ENCODE results near the gene DNAJC15. TPM values are rescaled to one million over a fixed set of nuclear protein-coding genes. Genes with fewer than 3 reads are reported as not detected.

Gene DNAJC15
- total RNA-seq, 4 donors from 2014 or later: 9.3 to 21.6 (median 12.7) TPM

DNA sequence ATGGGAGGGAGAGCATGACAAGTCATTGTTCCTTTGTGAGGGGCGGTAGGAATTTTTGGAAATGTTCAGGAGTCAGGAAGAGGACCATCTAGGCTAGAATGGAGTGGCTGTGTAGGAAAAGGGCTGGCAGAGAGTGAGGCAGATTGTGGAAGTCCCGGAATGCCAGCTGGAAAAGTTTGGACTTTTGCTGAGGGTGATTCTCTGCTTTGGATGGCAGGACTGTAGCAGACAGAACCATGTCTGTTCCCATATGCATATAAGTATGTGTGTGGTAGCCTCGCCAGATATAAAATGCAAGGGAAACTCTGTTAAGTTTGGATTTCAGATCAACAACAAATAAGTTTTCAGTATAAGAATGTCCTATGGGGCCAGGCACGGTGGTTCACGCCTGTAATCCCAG, 112.1 kb downstream of the DNAJC15 start:
- Histone ChIP-seq H3K9me3 (no peaks in the 10 kb centered on the region), H3K36me3 (no peaks in the 10 kb centered on the region), H3K4me3 (no peak overlapping the region), H3K4me1 (no peaks in the 10 kb centered on the region), H3K27ac (no peak overlapping the region), H3K27me3 (no peaks in the 10 kb centered on the region)
- TF ChIP-seq, protein P1, sequence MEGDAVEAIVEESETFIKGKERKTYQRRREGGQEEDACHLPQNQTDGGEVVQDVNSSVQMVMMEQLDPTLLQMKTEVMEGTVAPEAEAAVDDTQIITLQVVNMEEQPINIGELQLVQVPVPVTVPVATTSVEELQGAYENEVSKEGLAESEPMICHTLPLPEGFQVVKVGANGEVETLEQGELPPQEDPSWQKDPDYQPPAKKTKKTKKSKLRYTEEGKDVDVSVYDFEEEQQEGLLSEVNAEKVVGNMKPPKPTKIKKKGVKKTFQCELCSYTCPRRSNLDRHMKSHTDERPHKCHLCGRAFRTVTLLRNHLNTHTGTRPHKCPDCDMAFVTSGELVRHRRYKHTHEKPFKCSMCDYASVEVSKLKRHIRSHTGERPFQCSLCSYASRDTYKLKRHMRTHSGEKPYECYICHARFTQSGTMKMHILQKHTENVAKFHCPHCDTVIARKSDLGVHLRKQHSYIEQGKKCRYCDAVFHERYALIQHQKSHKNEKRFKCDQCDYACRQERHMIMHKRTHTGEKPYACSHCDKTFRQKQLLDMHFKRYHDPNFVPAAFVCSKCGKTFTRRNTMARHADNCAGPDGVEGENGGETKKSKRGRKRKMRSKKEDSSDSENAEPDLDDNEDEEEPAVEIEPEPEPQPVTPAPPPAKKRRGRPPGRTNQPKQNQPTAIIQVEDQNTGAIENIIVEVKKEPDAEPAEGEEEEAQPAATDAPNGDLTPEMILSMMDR (IDR thresholded peaks at IDR 0.05): no peak
- TF ChIP-seq EP300 (IDR thresholded peaks at IDR 0.05) (no peak), POLR2A (IDR thresholded peaks at IDR 0.05) (no peak), POLR2AphosphoS5 (IDR thresholded peaks at IDR 0.05) (no peak)
- no peak for ATAC-seq
- 87 to 92% methylated on average over 4 to 5 of the region's 5 CpGs for WGBS, 2 donors (ENCODE audit: low coverage in 1 of 2)

DNA sequence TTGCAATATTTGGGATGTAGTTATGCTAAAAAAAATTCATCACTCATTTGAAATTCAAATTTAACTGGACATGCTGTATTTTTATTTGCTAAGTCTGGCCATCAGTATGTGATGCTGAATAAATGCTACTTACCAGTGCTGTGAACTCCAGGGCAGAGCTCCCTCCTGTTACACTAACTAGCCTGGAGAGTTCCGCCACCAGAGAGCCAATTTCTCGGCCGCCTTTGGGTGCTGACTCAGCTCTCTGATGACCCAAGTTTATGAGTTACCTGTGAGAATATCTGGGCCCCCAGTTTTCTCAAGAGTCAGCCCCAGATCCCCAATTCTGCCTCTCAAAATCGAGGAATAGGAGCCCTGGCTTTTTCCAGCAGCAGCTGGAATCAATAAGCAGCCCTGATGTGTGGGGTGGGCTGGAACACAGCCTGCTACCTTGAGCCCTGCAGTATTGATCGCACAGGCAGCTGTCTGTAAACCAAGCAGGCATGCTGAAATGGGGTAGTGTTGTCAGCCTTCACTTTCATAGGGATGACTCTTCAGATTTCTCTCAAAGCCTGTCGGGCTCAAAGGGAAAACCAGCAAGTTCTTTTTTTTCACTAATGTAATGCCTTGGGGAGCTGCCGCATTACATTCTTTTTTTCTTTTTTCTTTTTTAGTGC, 113.7 kb downstream of the DNAJC15 start:
- no peak for ATAC-seq
- WGBS, 2 donors (ENCODE audit: low coverage in 1 of 2): 40% methylated on average over 4 to 6 of the region's 7 CpGs
- Histone ChIP-seq H3K4me3 (no peak overlapping the region), H3K36me3 (no peaks in the 10 kb centered on the region), H3K9me3 (no peaks in the 10 kb centered on the region), H3K27ac (no peak overlapping the region), H3K4me1 (no peaks in the 10 kb centered on the region), H3K27me3 (no peaks in the 10 kb centered on the region)
- TF ChIP-seq EP300 (IDR thresholded peaks at IDR 0.05): no peak
- TF ChIP-seq, protein P1 (IDR thresholded peaks at IDR 0.05): no peak
- TF ChIP-seq POLR2AphosphoS5 (IDR thresholded peaks at IDR 0.05): no peak
- no peak for TF ChIP-seq POLR2A (IDR thresholded peaks at IDR 0.05)

GRCh38 chr13:43139211-43139610, 115.8 kb downstream of the DNAJC15 start:
- Histone ChIP-seq H3K9me3 (no peaks in the 10 kb centered on the region), H3K36me3 (no peaks in the 10 kb centered on the region), H3K4me1 (no peaks in the 10 kb centered on the region), H3K27me3 (no peaks in the 10 kb centered on the region), H3K27ac (no peak overlapping the region), H3K4me3 (no peak overlapping the region)
- TF ChIP-seq POLR2AphosphoS5 (IDR thresholded peaks at IDR 0.05): no peak
- TF ChIP-seq EP300 (IDR thresholded peaks at IDR 0.05): no peak
- no peak for TF ChIP-seq POLR2A (IDR thresholded peaks at IDR 0.05)
- TF ChIP-seq, protein P1 (IDR thresholded peaks at IDR 0.05): no peak
- ATAC-seq: no peak
- WGBS, 2 donors (ENCODE audit: low coverage in 1 of 2): 22 to 25% methylated on average over 2 of the region's 2 CpGs

DNA sequence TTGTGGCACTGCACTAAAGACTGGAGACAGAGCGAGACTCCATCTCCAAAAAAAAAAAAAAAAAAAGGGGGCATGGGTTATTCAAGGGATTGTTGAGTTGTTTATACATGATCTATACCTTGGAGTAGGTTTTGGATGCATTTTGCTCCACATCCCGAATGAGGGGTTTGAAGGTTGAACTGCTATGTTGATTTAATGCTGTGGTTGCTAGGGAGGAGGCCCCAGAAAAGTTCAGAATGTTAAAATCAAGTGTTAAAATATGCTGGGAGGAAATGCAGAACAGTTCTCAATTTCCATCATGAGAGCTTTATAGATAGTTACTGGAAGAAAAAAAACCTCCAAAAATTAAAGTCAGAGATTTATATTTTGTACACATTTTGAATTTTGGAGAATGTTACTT, 116.5 kb downstream of the DNAJC15 start:
- TF ChIP-seq POLR2A (IDR thresholded peaks at IDR 0.05) (no peak), POLR2AphosphoS5 (IDR thresholded peaks at IDR 0.05) (no peak), EP300 (IDR thresholded peaks at IDR 0.05) (no peak)
- TF ChIP-seq, protein P1 (IDR thresholded peaks at IDR 0.05): no peak
- WGBS, 2 donors (ENCODE audit: low coverage in 1 of 2): 78 to 92% methylated on average over 2 of the region's 2 CpGs
- H3K27me3 ChIP-seq: peaks cover 6% of the 10 kb centered on the region

GRCh38 chr13:43140985-43141384, 117.6 kb downstream of the DNAJC15 start:
- Histone ChIP-seq H3K9me3 (no peaks in the 10 kb centered on the region), H3K27ac (no peak overlapping the region), H3K36me3 (no peaks in the 10 kb centered on the region), H3K4me1 (no peaks in the 10 kb centered on the region), H3K4me3 (no peak overlapping the region), H3K27me3 (peaks cover 6% of the 10 kb centered on the region)
- ATAC-seq: no peak
- 67% methylated on average over 1 of the region's 1 CpG; no CpG with 5 or more reads in 1 of the 2 donors for WGBS, 2 donors (ENCODE audit: low coverage in 1 of 2)
- TF ChIP-seq POLR2A (IDR thresholded peaks at IDR 0.05): no peak

More for the DNA sequence above, 116.5 kb downstream of the DNAJC15 start:
- Histone ChIP-seq H3K36me3 (no peaks in the 10 kb centered on the region), H3K4me3 (no peak overlapping the region), H3K4me1 (no peaks in the 10 kb centered on the region), H3K27ac (no peak overlapping the region), H3K9me3 (no peaks in the 10 kb centered on the region)
- no peak for ATAC-seq
